ENCODE data around the gene GSTM1. TPM values are rescaled to one million over a fixed set of nuclear protein-coding genes. Genes with fewer than 3 reads are reported as not detected.

The GSTM1 gene
- total and polyA plus RNA-seq, 10 of the 15 experiments (the other 5 are each of a cell fraction or from before 2014, with no cell fraction given) = 16.0 to 75.6 (median 46.4) TPM

DNA sequence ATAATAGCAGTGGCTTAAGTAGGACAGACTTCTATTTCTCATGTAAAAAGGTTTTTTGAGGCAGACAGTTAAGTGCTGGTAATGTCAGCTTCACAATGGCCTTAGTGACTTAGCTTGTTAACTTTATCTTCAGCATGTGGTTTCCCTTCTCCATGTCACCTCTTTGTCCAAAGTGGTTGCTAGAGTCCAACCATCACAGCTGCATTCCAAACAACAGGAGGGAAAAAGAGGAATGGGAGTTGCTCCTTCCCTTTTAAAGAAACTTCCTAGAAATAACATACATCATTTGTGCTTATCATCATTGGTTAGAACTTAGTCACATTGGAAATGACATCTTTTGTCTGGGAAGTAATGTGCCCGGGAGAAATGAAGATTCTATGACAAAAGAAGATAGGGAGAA lies 34.4 kb downstream of the GSTM1 start:
- peaks cover 11% of the 10 kb centered on the region for H3K4me1 ChIP-seq (ENCODE audit: control insufficient read depth, insufficient read depth, low read length)
- CTCF ChIA-PET = no interaction called here
- H3K9me3 ChIP-seq (replicated peaks; ENCODE audit: control insufficient read depth, insufficient read depth, low read length) = no peaks in the 10 kb centered on the region; the same call in 2 of the 3 replicates
- no peak overlapping the region for H3K27ac ChIP-seq (ENCODE audit: control insufficient read depth, insufficient read depth)
- no peak for TF ChIP-seq NFYB (IDR thresholded peaks at IDR 0.05; ENCODE audit: insufficient read depth, low read depth, low read length)
- no peak for TF ChIP-seq RAD51 (IDR thresholded peaks at IDR 0.05)
- no peak for TF ChIP-seq RAD21 (IDR thresholded peaks at IDR 0.05; ENCODE audit: insufficient read depth, low read depth, low read length)
- TF ChIP-seq CREM (IDR thresholded peaks at IDR 0.05; ENCODE audit: low read depth) = no peak
- no peak for TF ChIP-seq SUZ12 (IDR thresholded peaks at IDR 0.05; ENCODE audit: unreplicated experiment)
- TF ChIP-seq HDAC2 (IDR thresholded peaks at IDR 0.05) = no peak
- no peaks in the 10 kb centered on the region for H3K27me3 ChIP-seq (replicated peaks in 1 of 2; ENCODE audit: control insufficient read depth in 2 of 2, insufficient read depth in 2 of 2, low read length in 1 of 2)
- H3K4me2 ChIP-seq (ENCODE audit: control insufficient read depth, insufficient read depth) = no peak overlapping the region
- no peaks in the 10 kb centered on the region for H4K20me1 ChIP-seq (ENCODE audit: control insufficient read depth, insufficient read depth)
- no peak overlapping the region for H3K9ac ChIP-seq (ENCODE audit: control insufficient read depth, insufficient read depth, low read length)
- DNase-seq (ENCODE audit: low read depth, low spot score) = no peak
- FAIRE-seq = no peak
- H3K79me2 ChIP-seq (ENCODE audit: control insufficient read depth, insufficient read depth, low read length) = no peaks in the 10 kb centered on the region
- POLR2A ChIA-PET = no interaction called here
- SMC1A ChIA-PET (ENCODE audit: uncharacterized antibody, unreplicated experiment) = no interaction called here
- ATAC-seq = no peak
- no peak overlapping the region for H2AFZ ChIP-seq (ENCODE audit: control insufficient read depth, low read depth, low read length)
- RAD21 ChIA-PET (ENCODE audit: unreplicated experiment) = interaction anchor here (1.0 kb wide), 1 partner anchor 35 kb away, joined by 3 read pairs; no protein-coding TSS in a partner anchor
- intact Hi-C loops (cut with micrococcal nuclease; ENCODE audit: unreplicated experiment) (no loop called here), in situ Hi-C loops (cut with MboI) (no loop called here)
- H3K36me3 ChIP-seq (ENCODE audit: control insufficient read depth in 2 of 2, insufficient read depth in 2 of 2, low read length in 1 of 2) = no peaks in the 10 kb centered on the region
- BruUV-seq (replicated peaks) = no TSS peak
- H3K4me3 ChIP-seq = no peak overlapping the region
- 95% methylated on average over 1 of the region's 1 CpG for WGBS (ENCODE audit: insufficient coverage, insufficient replicate concordance, low lambda C conversion rate, missing lambda C conversion rate)

DNA sequence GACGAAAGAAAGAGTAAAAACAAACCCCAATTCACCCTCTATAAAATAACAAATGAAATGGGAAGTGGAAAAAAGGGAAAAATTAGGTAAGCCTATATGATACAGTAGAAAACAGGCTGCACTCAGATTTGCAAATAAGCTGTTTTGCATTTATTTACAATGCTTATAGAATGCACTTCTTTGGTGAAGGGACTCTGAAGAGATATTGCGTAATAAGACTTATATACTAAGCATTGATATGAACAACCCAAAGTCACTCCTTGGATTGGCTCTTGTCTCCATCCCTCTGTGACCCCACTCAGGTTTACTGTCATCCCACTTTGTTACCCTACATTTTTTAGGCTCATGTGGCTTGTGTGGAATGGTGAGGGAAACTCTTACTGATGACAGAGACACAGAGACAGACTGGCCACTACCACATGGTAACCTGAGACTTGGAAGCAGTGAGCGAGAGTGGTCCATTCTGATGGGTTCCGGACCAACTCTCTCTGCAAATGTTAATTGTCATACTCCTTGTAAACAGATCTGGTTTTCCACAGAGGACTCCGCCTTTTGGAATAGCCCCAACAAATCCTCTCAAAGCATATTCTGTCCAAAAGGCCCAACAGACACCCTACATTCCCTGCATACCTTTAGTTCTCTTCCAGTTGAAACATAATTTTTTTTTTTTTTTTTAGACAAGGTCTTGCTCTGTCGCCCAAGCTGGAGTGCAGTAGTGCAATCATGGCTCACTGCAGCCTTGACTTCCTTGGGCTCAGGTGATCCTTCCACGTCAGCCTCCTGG lies 35.5 kb downstream of the GSTM1 start:
- Histone ChIP-seq H3K4me1 (ENCODE audit: control insufficient read depth, insufficient read depth, low read length) (peaks cover 11% of the 10 kb centered on the region), H3K9ac (ENCODE audit: control insufficient read depth, insufficient read depth, low read length) (no peak overlapping the region), H3K36me3 (ENCODE audit: control insufficient read depth in 2 of 2, insufficient read depth in 2 of 2, low read length in 1 of 2) (no peaks in the 10 kb centered on the region), H3K27ac (ENCODE audit: control insufficient read depth, insufficient read depth) (no peak overlapping the region), H2AFZ (ENCODE audit: control insufficient read depth, low read depth, low read length) (no peak overlapping the region), H3K27me3 (replicated peaks in 1 of 2; ENCODE audit: control insufficient read depth in 2 of 2, insufficient read depth in 2 of 2, low read length in 1 of 2) (no peaks in the 10 kb centered on the region), H4K20me1 (ENCODE audit: control insufficient read depth, insufficient read depth) (no peaks in the 10 kb centered on the region), H3K4me2 (ENCODE audit: control insufficient read depth, insufficient read depth) (no peak overlapping the region), H3K79me2 (ENCODE audit: control insufficient read depth, insufficient read depth, low read length) (no peaks in the 10 kb centered on the region), H3K9me3 (replicated peaks; ENCODE audit: control insufficient read depth, insufficient read depth, low read length) (no peaks in the 10 kb centered on the region; the same call in 2 of the 3 replicates), H3K4me3 (no peak overlapping the region)
- ChIA-PET CTCF (interaction anchor here (0.5 to 0.6 kb wide), 2 partner anchors 56 to 261 kb away, joined by 3 to 4 read pairs; partner anchors contain the start of gene AHCYL1), SMC1A (ENCODE audit: uncharacterized antibody, unreplicated experiment) (no interaction called here), POLR2A (no interaction called here), RAD21 (ENCODE audit: unreplicated experiment) (no interaction called here)
- DNase-seq (ENCODE audit: low read depth, low spot score) (no peak), FAIRE-seq (no peak), ATAC-seq (no peak)
- in situ Hi-C loops (cut with MboI) (no loop called here), intact Hi-C loops (cut with micrococcal nuclease; ENCODE audit: unreplicated experiment) (no loop called here)
- 64% methylated on average over 7 of the region's 7 CpGs for WGBS (ENCODE audit: insufficient coverage, insufficient replicate concordance, low lambda C conversion rate, missing lambda C conversion rate)
- TF ChIP-seq NFYA (IDR thresholded peaks at IDR 0.05; ENCODE audit: borderline replicate concordance, low read depth, low read length) (no peak), JUND (IDR thresholded peaks at IDR 0.05; ENCODE audit: low read depth, low read length) (no peak), SMAD5 (IDR thresholded peaks at IDR 0.05; ENCODE audit: low read depth) (no peak), MYC (IDR thresholded peaks at IDR 0.05; ENCODE audit: insufficient read depth, insufficient read length, insufficient replicate concordance, low read length, severe bottlenecking) (no peak), RELA (IDR thresholded peaks at IDR 0.05; ENCODE audit: borderline replicate concordance, partially characterized antibody) (no peak), ZNF24 (IDR thresholded peaks at IDR 0.05) (no peak), ZNF217 (IDR thresholded peaks at IDR 0.05) (no peak), BHLHE40 (IDR thresholded peaks at IDR 0.05; ENCODE audit: borderline replicate concordance in 1 of 2, low read depth in 2 of 2, low read length in 1 of 2) (no peak), ZSCAN29 (IDR thresholded peaks at IDR 0.05) (no peak), MTA3 (IDR thresholded peaks at IDR 0.05; ENCODE audit: borderline replicate concordance, low read length) (no peak), CREB1 (IDR thresholded peaks at IDR 0.05; ENCODE audit: low read depth) (no peak), RCOR1 (conservative IDR thresholded peaks at IDR 0.05; ENCODE audit: low read depth, low read length) (no peak)
- BruUV-seq (replicated peaks) = no TSS peak

Measured in GM12878 (cell line).